SK-N-SH treated with all-trans-retinoic acid at 6 μM for 48 hours (cell line): ENCODE results near the gene TRMT1.
A peak's percentile ranks its signal among the peaks of the same experiment; 100 is the strongest.

ENCODE experiments used
- ATAC-seq: fragments of 200-7000 bp; cut with Tn5 transposase; 3 replicates; pipeline ENCODE4 v1.9.1; 2020; ENCODE audit warnings: mild to moderate bottlenecking, moderate library complexity
- ARNTL ChIP-seq: fragments of 450-650 bp; formaldehyde crosslinking; IDR thresholded peaks from 2 replicates; pipeline ENCODE4 v1.5.0; 2020; ENCODE audit warnings: low read depth, mild to moderate bottlenecking, moderate library complexity, borderline replicate concordance
- BACH2 ChIP-seq: fragments of 250-450 bp; sonication (Bioruptor Pico); IDR thresholded peaks from 2 replicates; pipeline ENCODE4 v1.9.0; 2021; ENCODE audit warnings: mild to moderate bottlenecking, borderline replicate concordance
- CSDC2 ChIP-seq: fragments of 250-450 bp; sonication (Bioruptor Pico); IDR thresholded peaks from 2 replicates; pipeline ENCODE4 v1.5.0; 2020; ENCODE audit warnings: mild to moderate bottlenecking, moderate library complexity
- ESRRG ChIP-seq: fragments of 250-450 bp; sonication (Bioruptor Pico); IDR thresholded peaks from 2 replicates; pipeline ENCODE4 v1.6.1; 2021; ENCODE audit warnings: mild to moderate bottlenecking
- GLIS3 ChIP-seq: fragments of 250-450 bp; sonication (Bioruptor Pico); IDR thresholded peaks from 2 replicates; pipeline ENCODE4 v1.5.0; 2020; ENCODE audit warnings: mild to moderate bottlenecking, moderate library complexity
- ISL1 ChIP-seq: fragments of 250-450 bp; sonication (Bioruptor Pico); IDR thresholded peaks from 2 replicates; pipeline ENCODE4 v2.1.2; 2022; ENCODE audit warnings: mild to moderate bottlenecking, moderate library complexity
- OSR1 ChIP-seq: fragments of 250-450 bp; sonication (Bioruptor Pico); IDR thresholded peaks from 2 replicates; pipeline ENCODE4 v1.8.0; 2022; ENCODE audit warnings: moderate library complexity, mild to moderate bottlenecking, inconsistent platforms
- PPARA ChIP-seq: fragments of 250-450 bp; sonication (Bioruptor Pico); IDR thresholded peaks from 2 replicates; pipeline ENCODE4 v1.5.0; 2020; ENCODE audit warnings: mild to moderate bottlenecking, borderline replicate concordance
- RARB ChIP-seq: fragments of 250-450 bp; sonication (Bioruptor Pico); IDR thresholded peaks from 2 replicates; pipeline ENCODE4 v1.8.0; 2021; ENCODE audit warnings: mild to moderate bottlenecking, moderate library complexity
- SNAI2 ChIP-seq: fragments of 250-450 bp; sonication (Bioruptor Pico); IDR thresholded peaks from 2 replicates; pipeline ENCODE4 v1.5.0; 2020; ENCODE audit warnings: mild to moderate bottlenecking, moderate library complexity
- TCF4 ChIP-seq: fragments of 250-450 bp; sonication (Bioruptor Pico); IDR thresholded peaks from 2 replicates; pipeline ENCODE4 v1.8.0; 2021; ENCODE audit warnings: mild to moderate bottlenecking, moderate library complexity, borderline replicate concordance
- TOX ChIP-seq: fragments of 250-450 bp; sonication (Bioruptor Pico); IDR thresholded peaks from 2 replicates; pipeline ENCODE4 v1.8.0; 2021; ENCODE audit warnings: mild to moderate bottlenecking, moderate library complexity, borderline replicate concordance
- ZFP3 ChIP-seq: fragments of 250-450 bp; sonication (Bioruptor Pico); IDR thresholded peaks from 2 replicates; pipeline ENCODE4 v1.5.0; 2020; ENCODE audit warnings: mild to moderate bottlenecking, moderate library complexity
- ZFP30 ChIP-seq: fragments of 450-650 bp; formaldehyde crosslinking; IDR thresholded peaks from 2 replicates; pipeline ENCODE4 v1.5.0; 2022; ENCODE audit warnings: mild to moderate bottlenecking, moderate library complexity
- ZNF70 ChIP-seq: fragments of 450-650 bp; formaldehyde crosslinking; IDR thresholded peaks from 2 replicates; pipeline ENCODE4 v1.5.0; 2020; ENCODE audit warnings: mild to moderate bottlenecking, moderate library complexity
- ZNF8 ChIP-seq: fragments of 450-650 bp; formaldehyde crosslinking; IDR thresholded peaks from 2 replicates; pipeline ENCODE4 v1.5.0; 2020; ENCODE audit warnings: mild to moderate bottlenecking, moderate library complexity
- TF ChIP-seq, protein P1 (sequence below): fragments of 250-450 bp; sonication (Bioruptor Pico); IDR thresholded peaks from 2 replicates; pipeline ENCODE4 v1.5.1; 2021; ENCODE audit warnings: mild to moderate bottlenecking, moderate library complexity
- TF ChIP-seq, protein P2 (sequence below): fragments of 250-450 bp; sonication (Bioruptor Pico); IDR thresholded peaks from 2 replicates; pipeline ENCODE4 v1.8.0; 2021; ENCODE audit warnings: low read depth, mild to moderate bottlenecking, moderate library complexity, borderline replicate concordance
- TF ChIP-seq, protein P3 (sequence below): fragments of 250-450 bp; sonication (Bioruptor Pico); IDR thresholded peaks from 2 replicates; pipeline ENCODE4 v1.5.1; 2020; ENCODE audit warnings: low read depth, mild to moderate bottlenecking, moderate library complexity

The TRMT1 gene

DNA sequence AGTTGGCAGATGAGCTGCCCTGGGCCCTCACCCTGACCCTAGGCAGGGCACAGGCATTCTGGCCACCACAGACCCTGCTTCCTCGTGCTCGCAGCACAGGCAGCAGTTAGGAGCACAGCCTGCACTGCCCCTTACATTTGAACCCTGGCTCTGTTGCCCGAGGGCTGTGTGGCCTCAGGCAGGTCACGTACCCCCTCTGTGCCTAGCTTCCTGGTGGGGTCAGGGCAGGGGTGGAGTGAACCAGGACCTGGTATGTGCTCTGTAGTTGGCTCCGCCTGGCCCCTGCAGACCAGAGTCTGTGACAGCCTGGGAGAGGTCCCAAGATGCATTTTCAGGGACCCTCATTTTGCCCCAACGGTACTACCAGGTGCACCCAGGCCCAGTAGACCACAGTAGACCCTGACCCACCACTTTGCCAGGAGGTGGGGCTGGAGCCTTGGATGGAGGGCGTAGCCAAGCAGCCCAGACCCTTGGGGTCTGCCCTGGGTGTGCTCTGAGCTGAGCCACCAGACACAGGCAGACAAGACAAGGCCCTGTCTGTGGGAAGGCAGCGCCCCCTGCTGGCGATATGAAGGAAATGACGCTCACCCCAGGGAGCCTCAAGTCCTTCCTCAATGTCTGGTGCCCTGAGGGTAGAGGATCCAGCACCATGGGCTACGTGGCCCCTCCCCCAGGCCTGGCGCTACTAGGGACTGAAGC, 23.0 kb downstream of the TRMT1 start:
- peak; percentile 84 for ATAC-seq
- no peak for TF ChIP-seq PPARA
- no peak for TF ChIP-seq ARNTL (CRISPR knock-in tag)
- TF ChIP-seq, protein P1, sequence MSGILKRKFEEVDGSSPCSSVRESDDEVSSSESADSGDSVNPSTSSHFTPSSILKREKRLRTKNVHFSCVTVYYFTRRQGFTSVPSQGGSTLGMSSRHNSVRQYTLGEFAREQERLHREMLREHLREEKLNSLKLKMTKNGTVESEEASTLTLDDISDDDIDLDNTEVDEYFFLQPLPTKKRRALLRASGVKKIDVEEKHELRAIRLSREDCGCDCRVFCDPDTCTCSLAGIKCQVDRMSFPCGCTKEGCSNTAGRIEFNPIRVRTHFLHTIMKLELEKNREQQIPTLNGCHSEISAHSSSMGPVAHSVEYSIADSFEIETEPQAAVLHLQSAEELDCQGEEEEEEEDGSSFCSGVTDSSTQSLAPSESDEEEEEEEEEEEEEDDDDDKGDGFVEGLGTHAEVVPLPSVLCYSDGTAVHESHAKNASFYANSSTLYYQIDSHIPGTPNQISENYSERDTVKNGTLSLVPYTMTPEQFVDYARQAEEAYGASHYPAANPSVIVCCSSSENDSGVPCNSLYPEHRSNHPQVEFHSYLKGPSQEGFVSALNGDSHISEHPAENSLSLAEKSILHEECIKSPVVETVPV (CRISPR knock-in tag) = no peak
- no peak for TF ChIP-seq ISL1 (CRISPR knock-in tag)
- no peak for TF ChIP-seq GLIS3 (CRISPR knock-in tag)
- no peak for TF ChIP-seq ZFP3
- TF ChIP-seq, protein P2, sequence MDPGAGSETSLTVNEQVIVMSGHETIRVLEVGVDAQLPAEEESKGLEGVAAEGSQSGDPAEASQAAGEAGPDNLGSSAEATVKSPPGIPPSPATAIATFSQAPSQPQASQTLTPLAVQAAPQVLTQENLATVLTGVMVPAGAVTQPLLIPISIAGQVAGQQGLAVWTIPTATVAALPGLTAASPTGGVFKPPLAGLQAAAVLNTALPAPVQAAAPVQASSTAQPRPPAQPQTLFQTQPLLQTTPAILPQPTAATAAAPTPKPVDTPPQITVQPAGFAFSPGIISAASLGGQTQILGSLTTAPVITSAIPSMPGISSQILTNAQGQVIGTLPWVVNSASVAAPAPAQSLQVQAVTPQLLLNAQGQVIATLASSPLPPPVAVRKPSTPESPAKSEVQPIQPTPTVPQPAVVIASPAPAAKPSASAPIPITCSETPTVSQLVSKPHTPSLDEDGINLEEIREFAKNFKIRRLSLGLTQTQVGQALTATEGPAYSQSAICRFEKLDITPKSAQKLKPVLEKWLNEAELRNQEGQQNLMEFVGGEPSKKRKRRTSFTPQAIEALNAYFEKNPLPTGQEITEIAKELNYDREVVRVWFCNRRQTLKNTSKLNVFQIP (CRISPR knock-in tag) = no peak
- TF ChIP-seq BACH2 (CRISPR knock-in tag) = no peak
- TF ChIP-seq CSDC2 (CRISPR knock-in tag) = no peak

DNA sequence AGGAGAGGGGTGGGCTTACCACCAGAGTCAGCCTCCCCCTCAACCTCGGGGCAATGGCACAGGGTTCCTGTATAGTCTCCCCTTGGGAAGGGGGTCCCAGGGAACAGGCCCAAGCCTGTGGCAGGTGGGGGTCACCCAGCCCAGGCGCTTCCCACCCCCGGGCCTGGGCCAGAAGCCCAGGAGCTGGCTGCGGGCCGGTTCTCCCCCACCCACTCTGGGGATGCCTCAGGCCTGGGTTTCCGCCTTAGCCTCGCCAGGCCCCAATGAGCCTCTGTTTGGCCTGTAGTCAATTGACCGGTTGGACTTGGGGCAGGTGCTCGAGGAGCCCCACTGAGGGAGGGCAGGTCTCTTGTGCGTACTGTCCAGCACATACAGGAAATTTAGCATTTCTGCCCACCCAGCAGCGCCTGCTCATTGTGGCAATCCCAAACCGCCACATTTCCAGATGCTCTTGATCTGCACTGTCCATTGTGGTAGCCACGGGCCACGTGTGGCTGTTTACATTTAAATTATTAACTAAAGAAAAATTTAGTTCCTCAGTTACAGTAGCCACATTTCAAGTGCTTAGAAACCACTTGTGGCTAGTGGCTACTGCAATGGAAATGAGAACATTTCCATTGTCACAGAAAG, 23.8 kb downstream of the TRMT1 start:
- ATAC-seq = no peak
- TF ChIP-seq ZFP30 (CRISPR knock-in tag) (no peak), GLIS3 (CRISPR knock-in tag) (no peak), ISL1 (CRISPR knock-in tag) (no peak)
- TF ChIP-seq, protein P2 (CRISPR knock-in tag) = no peak
- TF ChIP-seq, protein P1 (CRISPR knock-in tag) = no peak

DNA sequence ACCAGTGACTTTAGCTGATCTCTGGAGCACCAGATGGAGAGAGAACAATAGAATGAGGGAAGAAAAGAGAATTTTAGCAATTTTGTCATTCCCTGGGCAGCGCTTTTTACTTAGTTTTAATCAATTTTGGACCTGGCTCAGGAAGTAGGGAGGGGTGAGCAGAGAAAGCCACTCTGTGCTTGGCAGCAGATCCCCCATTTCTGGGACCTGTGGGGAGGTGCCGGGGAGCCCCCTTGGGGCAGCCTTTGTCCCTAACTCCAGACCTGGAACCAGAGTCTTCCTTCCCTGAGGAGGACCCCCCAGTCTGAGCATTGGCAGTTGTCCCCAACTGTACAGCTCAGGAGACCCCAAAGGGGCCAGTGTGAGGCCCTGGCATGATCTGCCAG, 24.4 kb downstream of the TRMT1 start:
- TF ChIP-seq RARB (CRISPR knock-in tag) = no peak
- TF ChIP-seq, all 23 proteins: peak for 0
- no peak for ATAC-seq

DNA sequence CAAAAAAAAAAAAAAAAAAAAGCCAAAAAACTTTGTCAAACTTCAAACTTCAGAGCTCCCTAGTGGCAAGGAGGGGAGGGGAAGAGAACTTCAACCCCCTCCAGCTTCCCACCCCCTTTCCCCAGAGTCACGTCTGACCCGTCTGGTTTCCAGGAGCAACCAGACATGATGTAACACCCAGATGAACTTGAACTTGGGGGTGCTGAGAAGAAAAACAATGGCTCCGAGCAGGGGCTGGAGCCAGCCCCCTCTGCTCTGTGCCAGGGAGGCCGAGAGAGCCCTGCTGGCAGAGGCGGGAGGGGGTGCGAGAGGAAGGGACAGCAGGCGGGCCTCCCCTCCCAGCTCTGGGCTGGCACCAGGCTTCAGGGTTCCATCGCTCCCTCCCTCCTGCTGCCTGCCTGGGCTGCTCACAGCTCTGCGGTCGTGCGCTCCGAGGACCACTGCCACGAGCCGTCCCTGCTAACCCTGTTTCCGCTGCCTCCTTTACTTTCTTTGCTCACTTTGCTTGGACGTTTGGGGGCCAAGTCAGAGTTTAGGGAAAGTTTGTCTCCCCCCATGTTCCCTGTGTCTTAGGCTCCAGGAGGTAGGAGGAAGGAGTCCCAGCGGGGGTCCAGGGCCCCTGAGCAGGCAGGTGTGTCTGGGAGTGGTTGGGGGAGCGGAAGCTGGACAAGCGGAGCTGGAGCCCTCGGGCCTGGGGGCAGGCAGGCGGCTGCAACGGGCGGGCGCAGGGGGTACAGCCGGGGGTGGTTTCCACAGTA, 25.0 kb downstream of the TRMT1 start:
- TF ChIP-seq ZNF8 (CRISPR knock-in tag) (no peak), CSDC2 (CRISPR knock-in tag) (peak; percentile 19; the same call in 1 of the 2 replicates)
- peak; percentile 47 for ATAC-seq

DNA sequence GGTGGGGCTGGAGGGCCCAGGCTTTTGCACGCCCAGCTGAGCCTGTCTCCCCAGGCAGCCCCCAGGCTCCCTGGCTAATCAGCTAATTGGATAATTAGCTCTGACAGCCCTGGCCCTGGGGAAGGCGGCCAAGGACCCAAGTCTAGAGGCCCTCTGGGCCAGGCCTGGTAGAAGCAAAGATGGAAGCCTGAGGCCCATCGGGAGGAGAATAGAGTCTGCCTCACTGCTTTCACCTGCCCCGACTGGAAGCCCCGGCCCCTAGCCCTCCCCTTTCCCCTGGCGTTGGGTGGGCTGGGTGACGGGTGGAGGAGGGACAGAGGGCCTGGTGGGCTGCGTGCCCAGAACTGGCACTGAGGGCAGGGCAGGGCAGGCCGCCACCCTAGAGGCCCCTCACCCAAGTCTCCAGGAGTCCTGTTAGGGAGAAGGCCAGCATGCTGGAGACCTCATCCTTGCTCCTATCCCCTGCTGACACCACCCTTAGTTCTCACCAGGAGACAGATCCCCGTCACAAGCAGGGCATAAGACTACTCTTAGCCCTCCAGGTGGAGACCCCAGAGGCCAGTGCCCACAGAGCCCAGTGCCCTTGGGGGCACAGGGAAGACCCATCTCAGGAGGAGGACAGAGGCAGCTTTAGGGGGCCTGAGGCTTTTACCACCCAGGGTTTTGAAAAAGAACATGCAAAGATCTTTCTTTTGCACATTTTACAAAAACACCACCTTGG, 25.9 kb downstream of the TRMT1 start:
- no peak for ATAC-seq
- TF ChIP-seq ESRRG (CRISPR knock-in tag) = no peak
- TF ChIP-seq OSR1 (CRISPR knock-in tag) = no peak
- TF ChIP-seq SNAI2 (CRISPR knock-in tag) = no peak
- TF ChIP-seq, protein P2 (CRISPR knock-in tag) = no peak
- no peak for TF ChIP-seq RARB (CRISPR knock-in tag)
- TF ChIP-seq ZFP30 (CRISPR knock-in tag) = no peak
- TF ChIP-seq PPARA = no peak
- TF ChIP-seq ZNF70 (CRISPR knock-in tag) = no peak
- TF ChIP-seq, protein P3, sequence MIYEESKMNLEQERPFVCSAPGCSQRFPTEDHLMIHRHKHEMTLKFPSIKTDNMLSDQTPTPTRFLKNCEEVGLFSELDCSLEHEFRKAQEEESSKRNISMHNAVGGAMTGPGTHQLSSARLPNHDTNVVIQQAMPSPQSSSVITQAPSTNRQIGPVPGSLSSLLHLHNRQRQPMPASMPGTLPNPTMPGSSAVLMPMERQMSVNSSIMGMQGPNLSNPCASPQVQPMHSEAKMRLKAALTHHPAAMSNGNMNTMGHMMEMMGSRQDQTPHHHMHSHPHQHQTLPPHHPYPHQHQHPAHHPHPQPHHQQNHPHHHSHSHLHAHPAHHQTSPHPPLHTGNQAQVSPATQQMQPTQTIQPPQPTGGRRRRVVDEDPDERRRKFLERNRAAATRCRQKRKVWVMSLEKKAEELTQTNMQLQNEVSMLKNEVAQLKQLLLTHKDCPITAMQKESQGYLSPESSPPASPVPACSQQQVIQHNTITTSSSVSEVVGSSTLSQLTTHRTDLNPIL (CRISPR knock-in tag) = no peak
- TF ChIP-seq TCF4 (CRISPR knock-in tag) = no peak
- no peak for TF ChIP-seq CSDC2 (CRISPR knock-in tag)
- no peak for TF ChIP-seq ZNF8 (CRISPR knock-in tag)
- TF ChIP-seq ZFP3 = no peak
- TF ChIP-seq TOX (CRISPR knock-in tag) = no peak
- TF ChIP-seq BACH2 (CRISPR knock-in tag) = no peak
